H1 (cell line): ENCODE results near the gene MED29.
A peak's percentile ranks its signal among the peaks of the same experiment; 100 is the strongest.

Experiments
- GABPA ChIP-seq: IDR thresholded peaks from 2 replicates; pipeline ENCODE4 v1.6.1; 2011; ENCODE audit warnings: mild to moderate bottlenecking, low read length, moderate library complexity, borderline replicate concordance; ENCODE audit not compliant: insufficient read depth
- GTF2F1 ChIP-seq: IDR thresholded peaks from 2 replicates; pipeline ENCODE4 v1.6.1; 2012; ENCODE audit warnings: low read depth, low read length, improper control_type of control experiment, borderline replicate concordance
- PHF8 ChIP-seq: fragments of 200-600 bp; sonication (generic); conservative IDR thresholded peaks from 2 replicates; pipeline ENCODE4 v1.7.1; 2012; ENCODE audit warnings: low read depth, mild to moderate bottlenecking, inconsistent platforms, low read length, moderate library complexity
- POLR2A ChIP-seq, 2 experiments: IDR thresholded peaks; 1 replicate in 1 of 2; 2 replicates in 1 of 2; pipeline ENCODE4 v1.6.1; 2011; ENCODE audit warnings: low read depth in 2 of 2, low read length in 2 of 2, mild to moderate bottlenecking in 2 of 2; ENCODE audit errors: control extremely low read depth in 1 of 2
- POLR2AphosphoS5 ChIP-seq: IDR thresholded peaks from 2 replicates; pipeline ENCODE4 v1.6.1; 2011; ENCODE audit warnings: low read depth, low read length
- SP1 ChIP-seq: IDR thresholded peaks from 2 replicates; pipeline ENCODE4 v1.6.1; 2011; ENCODE audit warnings: low read depth, low read length
- TF ChIP-seq, protein P1 (sequence below), 3 experiments: IDR thresholded peaks; 1 replicate in 2 of 3; 2 replicates in 1 of 3; pipeline versions ENCODE4 v1.5.1 to v1.6.1; 2011; ENCODE audit warnings: low read length in 3 of 3, mild to moderate bottlenecking in 3 of 3, inconsistent platforms in 2 of 3, low read depth in 1 of 3, moderate library complexity in 1 of 3; ENCODE audit not compliant: insufficient read depth in 1 of 3; ENCODE audit errors: control extremely low read depth in 1 of 3
- TF ChIP-seq, protein P2 (sequence below): IDR thresholded peaks from 2 replicates; pipeline ENCODE4 v1.6.1; 2012; ENCODE audit warnings: inconsistent platforms
- TF ChIP-seq, protein P3 (sequence below): IDR thresholded peaks from 2 replicates; pipeline ENCODE4 v1.6.1; 2011; ENCODE audit warnings: low read depth, mild to moderate bottlenecking, low read length; ENCODE audit not compliant: insufficient read depth

DNA sequence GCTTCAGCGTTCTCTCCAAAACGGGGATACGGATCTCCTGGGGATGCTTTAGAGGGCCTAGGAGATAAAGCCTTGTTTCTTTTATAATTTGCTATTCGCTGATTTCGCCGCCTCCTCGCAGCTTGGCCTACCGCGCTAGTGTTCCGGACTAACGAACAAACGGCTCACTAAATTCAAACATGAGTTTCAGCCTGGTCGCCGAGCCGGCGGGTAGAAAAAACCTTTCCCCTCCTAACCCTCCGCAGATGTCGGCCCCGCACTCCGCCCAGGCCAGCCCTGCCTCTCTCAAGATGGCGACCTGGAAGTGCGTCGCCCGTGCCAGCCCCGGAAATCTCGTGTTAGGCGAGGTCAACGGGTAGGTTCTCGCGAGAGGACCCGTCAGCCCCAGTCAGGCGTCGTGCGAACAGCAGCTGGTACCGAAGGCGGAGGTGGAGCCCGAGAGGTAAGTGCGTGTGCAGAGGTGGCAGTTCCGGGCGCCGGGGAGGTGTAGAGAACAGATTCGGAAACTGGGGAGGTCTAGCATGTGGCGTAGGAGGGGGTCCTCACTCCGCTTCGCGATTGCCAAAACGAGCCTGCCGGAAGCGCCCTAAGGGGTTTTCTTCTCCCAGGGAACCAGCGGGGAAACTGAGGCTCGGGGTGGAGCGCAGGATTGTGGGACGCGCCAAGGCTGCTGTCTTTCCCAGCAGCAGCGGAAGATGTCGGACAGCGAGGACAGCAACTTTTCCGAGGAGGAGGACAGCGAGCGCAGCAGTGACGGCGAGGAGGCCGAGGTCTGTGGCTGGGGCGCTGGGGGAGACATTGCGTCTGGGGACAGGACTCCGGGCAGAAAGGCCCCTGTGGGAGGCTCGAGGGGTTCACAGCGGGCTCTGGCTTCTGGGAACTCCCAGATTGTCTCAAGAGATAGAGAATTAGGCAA is 54.3 kb downstream of the MED29 start, which contains the start of gene SUPT5H:
- TF ChIP-seq, protein P1, sequence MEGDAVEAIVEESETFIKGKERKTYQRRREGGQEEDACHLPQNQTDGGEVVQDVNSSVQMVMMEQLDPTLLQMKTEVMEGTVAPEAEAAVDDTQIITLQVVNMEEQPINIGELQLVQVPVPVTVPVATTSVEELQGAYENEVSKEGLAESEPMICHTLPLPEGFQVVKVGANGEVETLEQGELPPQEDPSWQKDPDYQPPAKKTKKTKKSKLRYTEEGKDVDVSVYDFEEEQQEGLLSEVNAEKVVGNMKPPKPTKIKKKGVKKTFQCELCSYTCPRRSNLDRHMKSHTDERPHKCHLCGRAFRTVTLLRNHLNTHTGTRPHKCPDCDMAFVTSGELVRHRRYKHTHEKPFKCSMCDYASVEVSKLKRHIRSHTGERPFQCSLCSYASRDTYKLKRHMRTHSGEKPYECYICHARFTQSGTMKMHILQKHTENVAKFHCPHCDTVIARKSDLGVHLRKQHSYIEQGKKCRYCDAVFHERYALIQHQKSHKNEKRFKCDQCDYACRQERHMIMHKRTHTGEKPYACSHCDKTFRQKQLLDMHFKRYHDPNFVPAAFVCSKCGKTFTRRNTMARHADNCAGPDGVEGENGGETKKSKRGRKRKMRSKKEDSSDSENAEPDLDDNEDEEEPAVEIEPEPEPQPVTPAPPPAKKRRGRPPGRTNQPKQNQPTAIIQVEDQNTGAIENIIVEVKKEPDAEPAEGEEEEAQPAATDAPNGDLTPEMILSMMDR (IDR thresholded peaks at IDR 0.05; ENCODE audit: control extremely low read depth in 1 of 3, insufficient read depth in 1 of 3, low read depth in 1 of 3, low read length in 3 of 3) = no peak
- no peak for TF ChIP-seq SP1
- TF ChIP-seq, protein P2, sequence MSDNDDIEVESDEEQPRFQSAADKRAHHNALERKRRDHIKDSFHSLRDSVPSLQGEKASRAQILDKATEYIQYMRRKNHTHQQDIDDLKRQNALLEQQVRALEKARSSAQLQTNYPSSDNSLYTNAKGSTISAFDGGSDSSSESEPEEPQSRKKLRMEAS = peak; percentile 93
- TF ChIP-seq PHF8 = peak; percentile 72
- peak; percentile 92 for TF ChIP-seq POLR2AphosphoS5
- TF ChIP-seq, protein P3, sequence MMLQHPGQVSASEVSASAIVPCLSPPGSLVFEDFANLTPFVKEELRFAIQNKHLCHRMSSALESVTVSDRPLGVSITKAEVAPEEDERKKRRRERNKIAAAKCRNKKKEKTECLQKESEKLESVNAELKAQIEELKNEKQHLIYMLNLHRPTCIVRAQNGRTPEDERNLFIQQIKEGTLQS = no peak
- peak; percentile 87 to 89 for TF ChIP-seq POLR2A (IDR thresholded peaks at IDR 0.05; ENCODE audit: control extremely low read depth in 1 of 2, low read depth in 2 of 2, low read length in 2 of 2)
- TF ChIP-seq GABPA = no peak
- TF ChIP-seq GTF2F1 = no peak
